Gastroesophageal sphincter (tissue), 4 donors: ENCODE data around the gene KIF21A. TPM values are rescaled to one million over a fixed set of nuclear protein-coding genes. Genes with fewer than 3 reads are reported as not detected.

Experiments
- total RNA-seq, 4 donors: library from RNA; depleted of rRNA; stranded (reverse); fragments of >200 nt; gene quantifications; one replicate each; pipeline ENCODE4 v1.1.0, GENCODE V29; 2016

KIF21A gene
- total RNA-seq, 4 donors from 2014 or later, result 6.7 to 27.2 (median 10.9) TPM

Other genes starting within 250 kb of the KIF21A start
- 1 to 10 TPM in 3 of 4 donors, under 1 TPM in 1; 0.35 to 2.6 (median 1.7) TPM for gene ABCD2, start 176.7 kb upstream of the KIF21A start, total RNA-seq